ENCODE measurements around the gene ELOB.

DNA sequence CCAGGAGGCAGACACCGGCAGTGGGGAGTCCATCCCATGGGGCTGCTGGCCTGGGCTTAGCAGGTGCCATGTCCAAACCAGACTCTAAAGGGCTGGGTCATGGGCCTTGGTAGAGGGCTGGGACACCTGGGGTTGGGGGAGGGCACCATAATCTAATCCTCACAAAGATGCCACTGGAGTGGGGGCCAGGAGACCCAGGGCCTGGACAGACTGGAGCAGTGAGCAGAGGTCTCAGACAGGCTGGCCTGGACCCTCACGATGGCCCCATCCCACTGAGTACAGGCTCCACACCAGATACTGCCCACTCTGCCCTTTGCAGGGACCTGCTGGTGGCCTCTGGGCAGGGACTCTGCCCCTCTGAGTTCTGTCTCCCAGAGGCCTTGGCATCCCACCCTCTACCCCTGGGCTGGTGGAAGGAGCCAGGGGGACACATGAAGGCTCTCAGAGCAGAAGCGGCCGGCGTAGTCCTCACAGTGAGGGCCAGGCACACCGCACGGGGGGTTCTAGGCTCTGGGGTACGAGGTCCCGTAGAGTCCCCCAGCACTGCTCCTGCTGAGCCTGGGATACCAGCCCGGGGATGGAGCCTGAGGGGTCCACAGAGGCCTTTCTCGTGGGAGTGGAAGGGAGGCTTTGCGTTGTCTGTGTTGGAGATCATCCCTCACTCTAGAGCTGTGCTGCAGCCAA lies 34.6 kb downstream of the ELOB start:
- TF ChIP-seq, protein P1, sequence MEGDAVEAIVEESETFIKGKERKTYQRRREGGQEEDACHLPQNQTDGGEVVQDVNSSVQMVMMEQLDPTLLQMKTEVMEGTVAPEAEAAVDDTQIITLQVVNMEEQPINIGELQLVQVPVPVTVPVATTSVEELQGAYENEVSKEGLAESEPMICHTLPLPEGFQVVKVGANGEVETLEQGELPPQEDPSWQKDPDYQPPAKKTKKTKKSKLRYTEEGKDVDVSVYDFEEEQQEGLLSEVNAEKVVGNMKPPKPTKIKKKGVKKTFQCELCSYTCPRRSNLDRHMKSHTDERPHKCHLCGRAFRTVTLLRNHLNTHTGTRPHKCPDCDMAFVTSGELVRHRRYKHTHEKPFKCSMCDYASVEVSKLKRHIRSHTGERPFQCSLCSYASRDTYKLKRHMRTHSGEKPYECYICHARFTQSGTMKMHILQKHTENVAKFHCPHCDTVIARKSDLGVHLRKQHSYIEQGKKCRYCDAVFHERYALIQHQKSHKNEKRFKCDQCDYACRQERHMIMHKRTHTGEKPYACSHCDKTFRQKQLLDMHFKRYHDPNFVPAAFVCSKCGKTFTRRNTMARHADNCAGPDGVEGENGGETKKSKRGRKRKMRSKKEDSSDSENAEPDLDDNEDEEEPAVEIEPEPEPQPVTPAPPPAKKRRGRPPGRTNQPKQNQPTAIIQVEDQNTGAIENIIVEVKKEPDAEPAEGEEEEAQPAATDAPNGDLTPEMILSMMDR (conservative IDR thresholded peaks at IDR 0.05 in 1 of 2, IDR thresholded peaks at IDR 0.05 in 1 of 2; ENCODE audit: low read depth in 1 of 2, low read length in 2 of 2): no peak
- TF ChIP-seq EZH2 (IDR thresholded peaks at IDR 0.05; ENCODE audit: low read length, missing control alignments): no peak

Data from fibroblast of lung (primary cell).